Activated CD8-positive, alpha-beta T cell treated with anti-CD3 and anti-CD28 coated beads for 36 hours (primary cell): ENCODE data around the gene GTF2H2C_2.
"Not testable (repeated sequence)": the region's sequence is repeated elsewhere in the genome, so short reads cannot be mapped to it uniquely, and the experiment has no call there.

Source experiments
- ATAC-seq: fragments of 200-7000 bp; cut with Tn5 transposase; one replicate; pipeline ENCODE4 v1.10.0; 2021; ENCODE audit warnings: mild to moderate bottlenecking, moderate library complexity
- CTCF ChIA-PET: fragments of 350-600 bp; sonication (Branson Sonifier 250); formaldehyde crosslinking; loops from one replicate; lab custom pipeline; 2021; ENCODE audit warnings: antibody characterized with exemption; lab: Charles Lee
- POLR2A ChIA-PET: fragments of 350-600 bp; sonication (Branson Sonifier 250); formaldehyde crosslinking; loops from one replicate; lab custom pipeline; 2021; ENCODE audit warnings: antibody characterized with exemption; lab: Charles Lee
- DNase-seq: peaks from one replicate; pipeline ENCODE4 v3.0.0-alpha.2; 2020
- H3K27ac Mint-ChIP-seq: one replicate; pipeline ENCODE4 v1.8.0; 2021; ENCODE audit warnings: mild to moderate bottlenecking, mixed read lengths
- H3K27me3 Mint-ChIP-seq: one replicate; pipeline ENCODE4 v1.8.0; 2021; ENCODE audit warnings: mixed read lengths
- H3K36me3 Mint-ChIP-seq: one replicate; pipeline ENCODE4 v1.8.0; 2021; ENCODE audit warnings: low read depth, mixed read lengths
- H3K4me1 Mint-ChIP-seq: one replicate; pipeline ENCODE4 v1.8.0; 2021; ENCODE audit warnings: low read depth, mixed read lengths
- H3K4me3 Mint-ChIP-seq: one replicate; pipeline ENCODE4 v1.8.0; 2021; ENCODE audit warnings: mild to moderate bottlenecking, moderate library complexity, mixed read lengths
- H3K9me3 Mint-ChIP-seq: one replicate; pipeline ENCODE4 v1.8.0; 2021; ENCODE audit warnings: mixed read lengths
- intact Hi-C: fragments of 100-400 bp; cut with micrococcal nuclease; formaldehyde crosslinking; loops from one replicate; pipeline ENCODE4 v1.10.0; 2022

Gene GTF2H2C_2

GRCh38 chr5:70469926-70470509 is 54.9 kb downstream of the GTF2H2C_2 start:
- H3K4me1 Mint-ChIP-seq, DNase-seq, CTCF ChIA-PET, H3K27ac Mint-ChIP-seq, intact Hi-C loops, H3K36me3 Mint-ChIP-seq, ATAC-seq, H3K4me3 Mint-ChIP-seq, POLR2A ChIA-PET, H3K27me3 Mint-ChIP-seq, H3K9me3 Mint-ChIP-seq: not testable (repeated sequence)
